HepG2 (cell line): ENCODE results near the gene PDCD11. TPM values are rescaled to one million over a fixed set of nuclear protein-coding genes. Genes with fewer than 3 reads are reported as not detected.
A peak's percentile ranks its signal among the peaks of the same experiment; 100 is the strongest.

ENCODE experiments used
- ATAC-seq: fragments of 200-7000 bp; cut with Tn5 transposase; 3 replicates; pipeline ENCODE4 v1.9.1; 2020; ENCODE audit warnings: mild to moderate bottlenecking, moderate library complexity
- BruUV-seq: library from RNA; stranded (reverse); fragments of 400-500 nt; replicated peaks from 2 replicates; lab custom pipeline; 2021; lab: Mats Ljungman, UMichigan
- CTCF ChIA-PET: fragments of 300-600 bp; formaldehyde crosslinking; extraction: SDS; loops from one replicate; lab custom pipeline; 2021; ENCODE audit warnings: low total read pairs, inconsistent platforms, low intra/inter-chr PET ratio; lab: Yijun Ruan, JAX
- POLR2A ChIA-PET: fragments of 350-600 bp; sonication (Branson Sonifier 250); formaldehyde crosslinking; loops from one replicate; lab custom pipeline; 2020; ENCODE audit warnings: antibody characterized with exemption, inconsistent platforms; lab: Yijun Ruan, JAX
- DNase-seq: peaks from one replicate; pipeline ENCODE4 v3.0.0-alpha.2; 2015; ENCODE audit warnings: low spot score
- FAIRE-seq: peaks from 3 replicates; lab custom pipeline; 2011; peaks lifted over from hg19 to GRCh38; lab: Jason Lieb, UNC
- H2AFZ ChIP-seq: one replicate; pipeline ENCODE4 v1.6.1; 2011; ENCODE audit warnings: low read length, inconsistent platforms
- H3K27ac ChIP-seq: fragments of 300-600 bp; 3 replicates; pipeline ENCODE4 v1.8.0; 2011; ENCODE audit warnings: mixed run types, mild to moderate bottlenecking, mixed read lengths, low read length, inconsistent platforms; ENCODE audit not compliant: insufficient read depth; ENCODE audit errors: extremely low read length
- H3K27me3 ChIP-seq, 2 experiments: fragments of 200-600 bp in 1 of 2; 2 replicates in 1 of 2; 3 replicates in 1 of 2; pipeline versions ENCODE4 v1.6.0 to v1.8.0; 2011; ENCODE audit warnings: low read length in 2 of 2, mild to moderate bottlenecking in 2 of 2, moderate library complexity in 2 of 2, inconsistent platforms in 1 of 2; ENCODE audit not compliant: insufficient read depth in 2 of 2, control insufficient read depth in 1 of 2
- H3K36me3 ChIP-seq, 2 experiments: fragments of 200-600 bp in 1 of 2; replicated peaks in 1 of 2; 2 replicates in 1 of 2; 3 replicates in 1 of 2; pipeline versions ENCODE4 v1.5.1 to v1.8.0; 2011; ENCODE audit warnings: low read length in 2 of 2, inconsistent platforms in 1 of 2; ENCODE audit not compliant: insufficient read depth in 2 of 2, control insufficient read depth in 1 of 2
- H3K4me1 ChIP-seq: 2 replicates; pipeline ENCODE4 v1.5.1; 2012; ENCODE audit warnings: low read length, inconsistent platforms; ENCODE audit not compliant: insufficient read depth
- H3K4me2 ChIP-seq: 2 replicates; pipeline ENCODE4 v1.6.0; 2011; ENCODE audit warnings: low read depth, low read length, inconsistent platforms
- H3K4me3 ChIP-seq, 3 experiments: fragments of 200-600 bp in 1 of 3; sonication (generic), shearing (Covaris generic) in 1 of 3; replicated peaks in 1 of 3; 2 replicates each; pipeline ENCODE4 v1.5.1; 2011 to 2016; ENCODE audit warnings: low read length in 3 of 3, inconsistent platforms in 2 of 3, low read depth in 2 of 3, mild to moderate bottlenecking in 2 of 3, control low read depth in 1 of 3, mixed read lengths in 1 of 3; ENCODE audit not compliant: insufficient read depth in 1 of 3
- H3K79me2 ChIP-seq: one replicate; pipeline ENCODE4 v1.6.1; 2011; ENCODE audit warnings: low read length, inconsistent platforms; ENCODE audit not compliant: insufficient read depth
- H3K9ac ChIP-seq: 2 replicates; pipeline ENCODE4 v1.6.0; 2011; ENCODE audit warnings: mild to moderate bottlenecking, low read depth, low read length, inconsistent platforms; ENCODE audit not compliant: insufficient read depth
- H3K9me3 ChIP-seq: 2 replicates; pipeline ENCODE4 v1.5.1; 2012; ENCODE audit warnings: mild to moderate bottlenecking, low read length
- H4K20me1 ChIP-seq: 2 replicates; pipeline ENCODE4 v1.6.0; 2011; ENCODE audit warnings: inconsistent platforms, mild to moderate bottlenecking, low read length, moderate library complexity; ENCODE audit not compliant: insufficient read depth
- CCDC6 ChIP-seq: sonication (generic); formaldehyde crosslinking; IDR thresholded peaks from 2 replicates; pipeline ENCODE4 v1.8.1; 2022; ENCODE audit warnings: mild to moderate bottlenecking, missing genetic modification reagents, moderate library complexity
- DMAP1 ChIP-seq: IDR thresholded peaks from 2 replicates; pipeline ENCODE4 v1.6.1; 2016
- FOXO1 ChIP-seq: sonication (generic); formaldehyde crosslinking; IDR thresholded peaks from 2 replicates; pipeline ENCODE4 v1.4.0; 2020; ENCODE audit warnings: missing genetic modification reagents
- HOXA5 ChIP-seq: sonication (generic); formaldehyde crosslinking; IDR thresholded peaks from 2 replicates; pipeline ENCODE4 v1.4.0; 2020; ENCODE audit warnings: missing genetic modification reagents
- MEIS1 ChIP-seq: sonication (generic); formaldehyde crosslinking; IDR thresholded peaks from 2 replicates; pipeline ENCODE4 v1.9.0; 2021; ENCODE audit warnings: mild to moderate bottlenecking, missing genetic modification reagents, moderate library complexity, borderline replicate concordance
- POLR2A ChIP-seq, 2 experiments: IDR thresholded peaks; 2 replicates each; pipeline ENCODE4 v1.6.1; 2011; ENCODE audit warnings: low read depth in 2 of 2, low read length in 2 of 2, mild to moderate bottlenecking in 1 of 2, moderate library complexity in 1 of 2; ENCODE audit not compliant: insufficient read depth in 1 of 2
- SOX6 ChIP-seq, 2 experiments: fragments of 450-650 bp in 1 of 2; sonication (generic) in 1 of 2; formaldehyde crosslinking in 1 of 2; IDR thresholded peaks; 2 replicates each; pipeline versions ENCODE4 v1.4.0 to v1.6.1; 2017 to 2020; ENCODE audit warnings: antibody characterized with exemption in 1 of 2, mild to moderate bottlenecking in 1 of 2, missing genetic modification reagents in 1 of 2
- SP4 ChIP-seq: sonication (generic); formaldehyde crosslinking; IDR thresholded peaks from 2 replicates; pipeline ENCODE4 v1.8.1; 2023; ENCODE audit warnings: mild to moderate bottlenecking, missing genetic modification reagents
- ZNF263 ChIP-seq: sonication (generic); formaldehyde crosslinking; IDR thresholded peaks from 2 replicates; pipeline ENCODE4 v1.4.0; 2020; ENCODE audit warnings: missing genetic modification reagents
- ZNF501 ChIP-seq: sonication (generic); formaldehyde crosslinking; IDR thresholded peaks from 2 replicates; pipeline ENCODE4 v1.5.1; 2020; ENCODE audit warnings: mild to moderate bottlenecking, moderate library complexity, missing genetic modification reagents
- ZSCAN9 ChIP-seq: IDR thresholded peaks from 2 replicates; pipeline ENCODE4 v1.6.1; 2016; ENCODE audit warnings: borderline replicate concordance
- WGBS: methylation state at CpG from one replicate; pipeline ENCODE4 v1.1.6; 2017; ENCODE audit warnings: low lambda C conversion rate; 5-methylcytosine and 5-hydroxymethylcytosine counted together
- in situ Hi-C: cut with HindIII; loops from 2 replicates; pipeline ENCODE4 v1.10.0; 2017; ENCODE audit warnings: low pct_unique_long_range_greater_than_20kb; ENCODE audit not compliant: extremely low pct_ligation_motif_present
- intact Hi-C: fragments of 100-400 bp; cut with micrococcal nuclease; formaldehyde crosslinking; loops from one replicate; pipeline ENCODE4 v1.10.0; 2022; ENCODE audit not compliant: unreplicated experiment
- polyA plus RNA-seq, 8 experiments: library from polyadenylated mRNA; depleted of rRNA in 3 of 8; stranded (reverse) in 7 of 8; unstranded in 1 of 8; fragments of >200 nt; fragmentation: Illumina TruSeq in 4 of 8; extraction: Trizol in 4 of 8; gene quantifications; 2 replicates each; pipeline versions ENCODE4 v1.2.1 to v1.2.3, GENCODE V29; 2011 to 2016; ENCODE audit warnings: low read depth in 4 of 8, missing spikeins in 1 of 8, mixed read lengths in 1 of 8; ENCODE audit not compliant: insufficient read depth in 1 of 8
- total RNA-seq, 5 experiments: library from RNA; depleted of rRNA; stranded (reverse); fragments of >200 nt; fragmentation: Illumina TruSeq; extraction: Trizol; gene quantifications; 2 replicates each; pipeline ENCODE4 v1.2.3, GENCODE V29; 2016; ENCODE audit warnings: low read depth in 1 of 5
- TF ChIP-seq, protein P1 (sequence below): sonication (generic); formaldehyde crosslinking; IDR thresholded peaks from 2 replicates; pipeline ENCODE4 v1.4.0; 2020; ENCODE audit warnings: missing genetic modification reagents, borderline replicate concordance
- TF ChIP-seq, protein P2 (sequence below): IDR thresholded peaks from 2 replicates; pipeline ENCODE4 v1.6.1; 2016; ENCODE audit warnings: low read depth, control low read depth

The PDCD11 gene
- total and polyA plus RNA-seq, 2 of the 13 experiments (the other 11 are each of a cell fraction or from before 2014, with no cell fraction given), result 12.8 to 52.8 TPM

DNA sequence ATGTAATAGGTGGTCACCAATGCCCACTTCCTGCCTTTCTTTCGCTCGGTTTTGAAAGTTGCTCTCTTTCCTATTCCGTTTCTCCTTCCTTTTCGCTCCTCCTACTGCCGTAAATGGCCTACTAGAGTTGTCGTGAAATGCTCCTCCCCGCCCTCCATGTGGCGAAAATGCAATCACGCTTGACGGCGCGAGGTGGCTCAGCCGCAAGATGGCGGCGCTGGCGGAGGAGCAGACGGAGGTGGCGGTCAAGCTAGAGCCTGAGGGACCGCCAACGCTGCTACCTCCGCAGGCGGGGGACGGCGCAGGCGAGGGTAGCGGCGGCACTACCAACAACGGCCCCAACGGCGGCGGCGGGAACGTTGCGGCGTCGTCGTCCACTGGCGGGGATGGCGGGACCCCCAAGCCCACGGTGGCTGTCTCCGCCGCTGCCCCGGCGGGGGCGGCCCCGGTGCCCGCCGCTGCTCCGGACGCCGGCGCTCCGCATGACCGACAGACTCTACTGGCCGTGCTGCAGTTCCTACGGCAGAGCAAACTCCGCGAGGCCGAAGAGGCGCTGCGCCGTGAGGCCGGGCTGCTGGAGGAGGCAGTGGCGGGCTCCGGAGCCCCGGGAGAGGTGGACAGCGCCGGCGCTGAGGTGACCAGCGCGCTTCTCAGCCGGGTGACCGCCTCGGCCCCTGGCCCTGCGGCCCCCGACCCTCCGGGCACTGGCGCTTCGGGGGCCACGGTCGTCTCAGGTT, 28.5 kb upstream of the PDCD11 start, which contains the start of gene TAF5:
Gene TAF5 (plus strand): TSS at position 195 of the 737 bp plus-strand sequence. CDS start 14 bp downstream, at position 209.
- Histone ChIP-seq H3K4me3 (peak within 1 kb of the TSS; percentile 82 to 97 (median 95)), H3K27ac (peak within 1 kb of the TSS; percentile 73), H3K4me2 (peak within 1 kb of the TSS; percentile 70), H3K4me1 (peaks cover 25% of the 10 kb centered on the region), H3K9me3 (no peaks in the 10 kb centered on the region), H4K20me1 (no peaks in the 10 kb centered on the region), H3K9ac (peak within 1 kb of the TSS; percentile 85), H3K27me3 (no peaks in the 10 kb centered on the region; a peak in 1 of 5 replicates), H3K36me3 (no peaks in the 10 kb centered on the region), H2AFZ (peak within 1 kb of the TSS; percentile 73), H3K79me2 (peaks cover 4% of the 10 kb centered on the region)
- CTCF ChIA-PET, result no interaction called here
- POLR2A ChIA-PET, result interaction anchor here (1.0 to 3.1 kb wide), 4 partner anchors 11 to 28 kb away, joined by 4 to 18 read pairs (median 8); partner anchors contain the start of genes ATP5MK, PCGF6 and PDCD11
- peak; percentile 94 for DNase-seq
- BruUV-seq, result no TSS peak
- intact Hi-C loops, result loop anchor here (2.0 kb wide), 1 partner anchor 27 kb away; no protein-coding TSS in a partner anchor
- 2% methylated on average over 31 of the region's 81 CpGs for WGBS
- peak; percentile 87 for FAIRE-seq
- in situ Hi-C loops, result no loop called here
- peak; percentile 81 for ATAC-seq
- no peak for TF ChIP-seq SOX6 (IDR thresholded peaks at IDR 0.05)
- peak; percentile 61 for TF ChIP-seq SOX6 (CRISPR knock-in tag; IDR thresholded peaks at IDR 0.05)
- peak; percentile 32; the same call in 1 of the 2 replicates for TF ChIP-seq ZSCAN9 (CRISPR knock-in tag)
- TF ChIP-seq DMAP1 (CRISPR knock-in tag), result peak; percentile 60; the same call in 1 of the 2 replicates
- TF ChIP-seq, protein P1, sequence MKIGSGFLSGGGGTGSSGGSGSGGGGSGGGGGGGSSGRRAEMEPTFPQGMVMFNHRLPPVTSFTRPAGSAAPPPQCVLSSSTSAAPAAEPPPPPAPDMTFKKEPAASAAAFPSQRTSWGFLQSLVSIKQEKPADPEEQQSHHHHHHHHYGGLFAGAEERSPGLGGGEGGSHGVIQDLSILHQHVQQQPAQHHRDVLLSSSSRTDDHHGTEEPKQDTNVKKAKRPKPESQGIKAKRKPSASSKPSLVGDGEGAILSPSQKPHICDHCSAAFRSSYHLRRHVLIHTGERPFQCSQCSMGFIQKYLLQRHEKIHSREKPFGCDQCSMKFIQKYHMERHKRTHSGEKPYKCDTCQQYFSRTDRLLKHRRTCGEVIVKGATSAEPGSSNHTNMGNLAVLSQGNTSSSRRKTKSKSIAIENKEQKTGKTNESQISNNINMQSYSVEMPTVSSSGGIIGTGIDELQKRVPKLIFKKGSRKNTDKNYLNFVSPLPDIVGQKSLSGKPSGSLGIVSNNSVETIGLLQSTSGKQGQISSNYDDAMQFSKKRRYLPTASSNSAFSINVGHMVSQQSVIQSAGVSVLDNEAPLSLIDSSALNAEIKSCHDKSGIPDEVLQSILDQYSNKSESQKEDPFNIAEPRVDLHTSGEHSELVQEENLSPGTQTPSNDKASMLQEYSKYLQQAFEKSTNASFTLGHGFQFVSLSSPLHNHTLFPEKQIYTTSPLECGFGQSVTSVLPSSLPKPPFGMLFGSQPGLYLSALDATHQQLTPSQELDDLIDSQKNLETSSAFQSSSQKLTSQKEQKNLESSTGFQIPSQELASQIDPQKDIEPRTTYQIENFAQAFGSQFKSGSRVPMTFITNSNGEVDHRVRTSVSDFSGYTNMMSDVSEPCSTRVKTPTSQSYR (CRISPR knock-in tag), result peak; percentile 17; the same call in 1 of the 2 replicates
- TF ChIP-seq POLR2A (IDR thresholded peaks at IDR 0.05; ENCODE audit: insufficient read depth in 1 of 2, low read depth in 2 of 2, low read length in 2 of 2), result peak; percentile 87 to 91
- peak; percentile 82 for TF ChIP-seq SP4 (CRISPR knock-in tag)
- peak; percentile 64 for TF ChIP-seq HOXA5 (CRISPR knock-in tag)
- TF ChIP-seq, protein P2, sequence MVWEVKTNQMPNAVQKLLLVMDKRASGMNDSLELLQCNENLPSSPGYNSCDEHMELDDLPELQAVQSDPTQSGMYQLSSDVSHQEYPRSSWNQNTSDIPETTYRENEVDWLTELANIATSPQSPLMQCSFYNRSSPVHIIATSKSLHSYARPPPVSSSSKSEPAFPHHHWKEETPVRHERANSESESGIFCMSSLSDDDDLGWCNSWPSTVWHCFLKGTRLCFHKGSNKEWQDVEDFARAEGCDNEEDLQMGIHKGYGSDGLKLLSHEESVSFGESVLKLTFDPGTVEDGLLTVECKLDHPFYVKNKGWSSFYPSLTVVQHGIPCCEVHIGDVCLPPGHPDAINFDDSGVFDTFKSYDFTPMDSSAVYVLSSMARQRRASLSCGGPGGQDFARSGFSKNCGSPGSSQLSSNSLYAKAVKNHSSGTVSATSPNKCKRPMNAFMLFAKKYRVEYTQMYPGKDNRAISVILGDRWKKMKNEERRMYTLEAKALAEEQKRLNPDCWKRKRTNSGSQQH (CRISPR knock-in tag), result peak; percentile 93; the same call in 1 of the 2 replicates
- TF ChIP-seq ZNF263 (CRISPR knock-in tag), result no peak
- TF ChIP-seq ZNF501 (CRISPR knock-in tag), result peak; percentile 80
- peak; percentile 60 for TF ChIP-seq FOXO1 (CRISPR knock-in tag)
- TF ChIP-seq MEIS1 (CRISPR knock-in tag), result no peak
- TF ChIP-seq CCDC6, result peak; percentile 79; the same call in 1 of the 2 replicates
